Right lobe of liver (tissue), 4 donors: Measurements from ENCODE around the gene NKAPD1.

ENCODE experiments used
- CTCF ChIP-seq, 4 donors: fragments of 200-600 bp in 3 of 4; fragments of 450-650 bp in 1 of 4; IDR thresholded peaks; one replicate each; pipeline versions ENCODE4 v1.5.1 to v1.8.0; 2016 to 2022; ENCODE audit warnings: antibody characterized with exemption in 4 of 4, mild to moderate bottlenecking in 2 of 4
- POLR2A ChIP-seq: fragments of 450-650 bp; IDR thresholded peaks from one replicate; pipeline ENCODE4 v1.6.1; 2017; ENCODE audit warnings: antibody characterized with exemption, mild to moderate bottlenecking
- donor health status: DM: no; HTN: no; CAD: no.
- donor health status: DM: no; HTN: no; CAD: no.
- donor health status: DM: no; HTN: yes; CAD: no.

DNA sequence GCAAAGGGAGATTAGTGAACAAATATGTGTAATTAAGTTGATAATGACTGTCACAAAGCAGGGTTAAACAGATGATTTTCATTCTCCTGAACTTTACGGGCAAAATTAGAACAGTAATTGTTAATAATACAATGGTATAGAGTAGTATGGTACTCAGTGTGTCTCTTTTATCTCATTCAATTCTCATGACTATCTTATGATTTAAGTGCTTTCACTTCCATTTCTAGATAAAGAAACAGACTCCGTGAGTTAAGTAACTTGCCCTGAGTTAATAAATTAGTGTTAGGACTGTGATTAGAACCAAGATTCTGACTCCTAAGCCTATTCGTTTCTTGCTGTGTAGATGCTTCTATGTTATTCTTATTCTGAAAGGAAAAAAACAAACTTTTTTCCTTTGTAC, 22.3 kb upstream of the NKAPD1 start:
- TF ChIP-seq CTCF (IDR thresholded peaks at IDR 0.05) = no peak
- TF ChIP-seq POLR2A = no peak
